HG02759 (cell line): ENCODE measurements around the gene DSCAML1.
A peak's percentile ranks its signal among the peaks of the same experiment; 100 is the strongest.
"Not testable (repeated sequence)": the region's sequence is repeated elsewhere in the genome, so short reads cannot be mapped to it uniquely, and the experiment has no call there.

ENCODE experiments used
- ATAC-seq: cut with Tn5 transposase; IDR thresholded peaks from one replicate; pipeline ENCODE4 v1.9.1; 2021; ENCODE audit warnings: mild to moderate bottlenecking, moderate library complexity; ENCODE audit not compliant: unreplicated experiment

The DSCAML1 gene

GRCh38 chr11:117819096-117820040, 22.4 kb upstream of the DSCAML1 start:
- no peak for ATAC-seq

- ATAC-seq = peak; percentile 22
Measured at GRCh38 chr11:117818041-117818873, 21.2 kb upstream of the DSCAML1 start.

- peak; percentile 30 for ATAC-seq
Measured at GRCh38 chr11:117817368-117818040, 20.5 kb upstream of the DSCAML1 start.

DNA sequence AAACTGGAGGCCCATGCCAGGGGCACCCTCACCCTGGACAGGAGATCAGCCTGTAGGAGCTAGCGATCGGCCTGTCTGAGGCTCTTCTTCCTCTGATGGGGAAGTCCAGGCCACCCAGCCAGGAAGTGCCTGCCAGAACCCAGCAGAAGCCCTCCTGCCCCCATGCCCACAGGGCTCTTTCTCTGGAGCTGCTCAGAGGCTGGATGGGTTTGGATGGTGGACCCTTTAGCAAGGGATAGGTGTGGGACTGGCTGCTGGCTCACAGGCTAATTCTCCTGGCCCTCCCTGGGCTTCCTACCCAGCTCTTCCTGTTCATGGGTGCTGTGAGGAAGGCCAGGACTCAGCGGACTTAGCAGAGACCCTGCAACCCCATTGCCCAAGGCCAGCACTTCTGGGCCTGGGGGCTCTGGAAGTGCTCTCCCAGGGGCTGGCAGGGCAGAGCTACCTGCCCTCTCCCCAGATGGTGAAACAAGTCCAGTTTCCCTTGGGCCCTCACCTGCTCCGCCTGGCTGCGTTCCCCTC, 19.9 kb upstream of the DSCAML1 start:
- no peak for ATAC-seq

DNA sequence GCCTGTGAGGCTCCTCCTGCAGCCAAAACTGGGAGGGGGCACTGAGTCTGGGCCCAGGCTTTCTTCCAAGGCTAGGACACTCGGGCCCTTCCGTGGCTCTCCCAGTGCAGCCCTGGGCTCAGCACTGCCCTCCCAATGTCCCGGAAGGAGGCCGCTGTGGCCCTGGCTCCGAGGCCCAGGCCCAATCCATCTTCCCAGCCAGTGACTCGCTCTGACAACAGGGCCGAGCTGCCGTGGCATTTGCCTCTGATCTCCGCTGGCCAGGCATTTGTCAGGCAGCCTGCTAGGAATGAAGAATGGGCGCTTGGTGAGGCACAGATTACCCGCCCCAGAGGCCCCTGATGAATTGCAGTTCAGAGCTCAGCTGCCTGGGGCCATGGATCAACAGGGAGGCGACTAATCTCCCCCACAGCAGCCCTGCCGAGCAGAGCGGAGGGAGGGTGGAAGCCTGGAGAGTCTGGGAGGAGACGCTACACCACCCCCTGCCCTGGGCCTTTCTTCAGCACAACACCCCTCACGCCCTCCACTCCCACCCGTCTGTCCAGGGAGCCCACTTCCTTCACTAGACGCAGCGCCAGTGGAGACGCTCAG, 19.2 kb upstream of the DSCAML1 start:
- ATAC-seq = no peak

- ATAC-seq = peak; percentile 56
Measured at GRCh38 chr11:117815262-117815803, 18.3 kb upstream of the DSCAML1 start.

- peak; percentile 44 for ATAC-seq
Measured at GRCh38 chr11:117814766-117815261, 17.8 kb upstream of the DSCAML1 start.

GRCh38 chr11:117814204-117814765, 17.3 kb upstream of the DSCAML1 start:
- peak; percentile 3 for ATAC-seq

GRCh38 chr11:117810056-117810451, 13.0 kb upstream of the DSCAML1 start:
- ATAC-seq = not testable (repeated sequence)

GRCh38 chr11:117809236-117810055, 12.4 kb upstream of the DSCAML1 start:
- no peak for ATAC-seq

GRCh38 chr11:117808784-117809183, 11.8 kb upstream of the DSCAML1 start:
- ATAC-seq = no peak

DNA sequence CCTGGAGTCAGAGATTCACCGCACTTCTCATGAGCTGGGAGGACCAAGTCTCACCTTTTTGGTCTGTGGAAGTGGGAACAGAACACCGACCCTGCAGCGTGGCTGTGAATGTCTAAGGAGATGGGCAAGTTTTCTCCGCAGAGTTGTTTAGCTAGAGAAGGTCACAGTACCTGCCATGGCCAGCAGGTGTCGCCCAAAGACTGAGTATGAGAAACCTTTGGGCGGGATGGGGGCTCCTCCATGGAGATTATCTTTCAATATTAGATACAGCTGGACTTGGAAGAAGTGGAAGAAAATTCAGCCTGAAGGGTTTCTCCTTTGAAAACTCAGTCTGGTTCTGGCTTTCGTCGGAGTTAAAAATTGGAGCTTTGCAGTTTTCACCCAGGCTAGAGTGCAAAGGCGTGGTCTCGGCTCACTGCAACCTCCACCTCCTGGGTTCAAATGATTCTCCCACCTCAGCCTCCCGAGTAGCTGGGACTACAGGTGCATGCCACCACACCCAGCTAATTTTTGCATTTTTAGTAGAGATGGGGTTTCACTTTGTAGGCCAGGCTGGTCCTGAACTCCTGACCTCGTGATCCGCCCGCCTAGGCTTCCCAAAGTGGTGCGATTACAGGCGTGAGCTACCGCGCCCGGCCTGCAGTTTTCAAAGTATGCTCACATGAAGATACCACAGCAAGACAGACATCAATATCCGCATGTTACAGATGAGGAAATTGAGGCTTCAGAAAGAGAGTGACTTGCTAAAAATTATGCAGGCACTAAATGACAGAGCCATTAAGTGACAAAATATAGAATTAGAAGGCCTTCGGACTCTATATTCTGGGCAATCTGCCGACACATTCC, 10.7 kb upstream of the DSCAML1 start:
- no peak for ATAC-seq

DNA sequence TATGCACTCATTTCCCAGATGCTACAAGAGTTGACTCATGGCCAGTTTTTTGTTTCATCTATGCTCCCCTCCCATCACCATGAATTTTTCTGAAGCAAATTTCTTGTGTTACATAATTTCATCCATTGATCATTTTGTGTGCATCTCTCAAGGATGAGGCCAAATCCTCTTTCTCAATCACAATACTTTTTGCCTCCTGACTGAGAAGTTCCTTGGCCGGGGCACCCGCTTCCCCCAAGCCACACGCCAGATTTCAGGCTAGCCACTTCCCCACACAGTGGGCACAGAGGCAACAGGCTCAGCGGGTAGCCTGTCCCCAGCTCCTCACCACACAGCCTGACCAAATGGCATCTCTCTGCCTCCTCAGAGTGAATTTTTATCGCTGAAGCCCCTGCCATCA, 9.8 kb upstream of the DSCAML1 start:
- no peak for ATAC-seq

DNA sequence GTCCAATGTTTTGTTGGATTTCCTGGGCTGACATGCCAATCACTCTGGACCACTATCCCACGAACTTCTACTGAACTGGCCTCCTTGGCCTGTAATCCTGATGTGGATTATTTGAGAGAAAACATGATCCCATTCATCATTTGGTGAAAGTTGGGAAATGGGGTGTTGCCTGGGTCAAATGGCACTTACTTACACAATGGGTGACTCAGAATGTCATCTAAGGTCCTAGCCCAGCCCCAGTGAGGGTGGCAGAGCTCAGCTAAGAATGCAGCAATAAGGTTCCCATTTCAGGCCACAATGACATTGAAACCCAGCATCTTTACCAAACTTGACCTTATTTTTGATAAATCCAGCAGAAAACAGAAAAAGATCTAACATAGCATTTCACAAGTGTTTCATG, 8.0 kb upstream of the DSCAML1 start:
- no peak for ATAC-seq

DNA sequence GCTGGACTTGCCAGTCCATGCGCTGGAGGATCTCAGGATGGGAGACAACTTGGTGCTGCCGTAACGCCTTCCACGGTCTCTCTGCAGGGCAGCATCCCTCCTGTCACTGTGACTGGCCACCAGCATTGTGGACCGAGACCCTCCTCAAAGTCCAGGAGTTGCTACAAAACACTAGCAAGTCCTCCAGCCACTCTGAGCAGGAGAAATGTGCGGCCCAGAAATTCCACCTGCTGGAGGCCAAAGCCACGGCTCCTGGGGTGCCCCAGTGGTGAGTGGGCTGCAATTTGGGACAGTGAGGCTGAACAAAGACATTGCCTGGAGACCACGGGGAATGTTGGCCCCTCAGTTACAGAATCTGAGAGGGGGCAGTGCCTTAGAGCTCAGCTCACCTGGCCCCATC, 6.9 kb upstream of the DSCAML1 start:
- ATAC-seq = no peak

DNA sequence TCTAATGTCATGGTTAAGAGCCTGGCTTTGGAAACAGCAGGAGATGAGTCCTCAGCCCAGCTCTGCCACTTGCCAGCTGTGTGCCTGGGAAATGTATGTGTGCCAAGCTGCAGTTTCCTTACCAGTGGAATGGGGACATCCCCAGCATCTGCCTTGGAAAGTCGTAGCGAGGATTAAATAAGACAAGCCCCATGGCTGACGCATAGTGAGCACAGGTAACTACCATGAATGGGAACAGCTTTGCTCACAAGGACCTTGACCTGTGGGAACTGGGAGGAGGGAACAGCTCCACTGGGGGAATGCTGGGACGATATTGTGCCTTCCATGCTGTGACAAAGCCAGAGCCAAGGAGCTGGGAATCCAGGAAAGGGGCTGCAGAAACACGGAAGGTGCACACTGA, 2.6 kb upstream of the DSCAML1 start:
- ATAC-seq = no peak

DNA sequence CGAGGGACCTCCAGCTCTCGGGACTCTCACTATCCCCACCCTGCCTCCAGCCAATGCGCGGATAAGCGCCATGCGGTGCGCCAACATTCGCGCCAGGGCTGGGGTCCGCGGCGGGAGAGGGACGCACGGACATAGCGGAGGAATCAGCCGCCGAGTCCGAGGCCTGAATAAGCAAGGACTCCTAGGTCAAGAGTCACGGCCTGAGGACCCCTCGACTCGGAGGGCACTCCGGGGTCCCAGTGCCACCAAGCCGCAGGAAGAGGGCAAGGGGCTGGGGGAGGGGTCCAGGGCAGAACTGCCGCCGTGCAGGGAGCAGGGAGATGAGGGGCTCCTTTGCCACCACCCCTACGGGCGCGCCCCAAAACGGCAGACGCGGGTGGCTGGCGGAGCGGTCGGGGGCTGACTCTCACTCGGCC, 552 bp downstream of the DSCAML1 start:
- no peak for ATAC-seq
